ENCODE measurements around the gene TLE3.

The TLE3 gene
- total RNA-seq, result 12.9 to 169 (median 67.1) reads per million in 17 experiments

DNA sequence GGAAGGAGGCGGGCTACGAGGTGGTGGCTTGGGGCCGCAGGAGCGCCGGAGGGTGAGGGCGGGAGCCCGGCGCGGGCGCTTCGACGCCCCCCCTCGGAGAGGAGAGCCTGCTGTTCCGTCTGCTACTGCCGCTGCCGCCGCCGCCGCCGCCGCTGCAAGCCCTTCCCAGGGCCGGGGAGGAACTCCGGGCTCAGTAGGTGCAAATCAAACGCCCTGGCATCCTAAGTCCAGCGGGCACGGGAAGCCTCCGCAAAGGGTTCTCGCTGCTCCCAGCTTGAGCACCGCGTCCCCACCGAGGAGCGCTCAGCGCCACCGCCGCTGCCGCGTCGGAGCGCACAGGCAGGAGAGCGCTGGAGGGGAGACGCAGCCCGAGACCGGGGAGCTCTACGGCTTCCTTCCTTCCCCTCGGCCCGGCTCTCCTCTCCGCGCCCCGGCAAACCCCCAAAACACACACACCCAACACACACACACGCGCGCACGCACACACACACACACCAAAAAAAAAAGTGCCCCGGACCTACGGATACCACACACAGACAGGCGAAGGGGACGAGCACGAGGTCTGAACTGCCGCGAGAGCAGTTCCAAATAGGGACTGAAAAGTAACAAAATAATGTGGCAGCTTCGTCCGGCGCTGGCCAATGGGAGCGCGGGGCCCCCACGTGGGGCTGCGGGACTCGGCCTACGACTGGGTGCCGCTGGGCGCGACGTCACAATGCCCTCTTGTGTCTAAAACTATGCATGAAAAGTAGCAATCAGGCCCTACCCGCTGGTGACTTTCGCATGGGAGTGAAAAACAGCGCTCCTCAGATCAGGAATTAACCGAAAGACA lies at the start of gene TLE3:
Gene TLE3 (minus strand): TSS at position 597 of the 832 bp plus-strand sequence. CDS start 1,119 bp downstream, outside the sequence.
- peak; percentile 99 to 100 (median 100) for DNase-seq

- peak in 2 of 4 experiments; percentile 32 to 38 for DNase-seq
Measured at GRCh38 chr15:70147178-70147760, 49.6 kb upstream of the TLE3 start.

DNA sequence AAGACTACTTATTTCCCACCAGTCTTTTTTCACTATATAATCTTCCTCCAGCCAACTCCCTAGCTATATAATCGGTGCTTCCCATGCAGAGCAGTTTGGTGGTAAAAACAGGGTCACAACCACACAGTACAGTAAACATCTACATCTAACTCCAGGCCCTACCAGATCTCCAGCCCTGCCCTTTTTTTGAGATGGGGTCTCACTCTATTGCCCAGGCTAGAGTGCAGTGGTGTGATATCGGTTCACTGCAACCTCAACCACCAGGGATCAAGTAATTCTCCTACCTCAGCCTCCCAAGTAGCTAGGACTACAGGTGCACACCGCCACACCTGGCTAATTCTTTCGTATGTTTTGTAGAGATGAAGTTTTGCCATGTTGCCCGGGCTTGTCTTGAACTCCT lies 49.1 kb upstream of the TLE3 start:
- DNase-seq, result no peak

DNA sequence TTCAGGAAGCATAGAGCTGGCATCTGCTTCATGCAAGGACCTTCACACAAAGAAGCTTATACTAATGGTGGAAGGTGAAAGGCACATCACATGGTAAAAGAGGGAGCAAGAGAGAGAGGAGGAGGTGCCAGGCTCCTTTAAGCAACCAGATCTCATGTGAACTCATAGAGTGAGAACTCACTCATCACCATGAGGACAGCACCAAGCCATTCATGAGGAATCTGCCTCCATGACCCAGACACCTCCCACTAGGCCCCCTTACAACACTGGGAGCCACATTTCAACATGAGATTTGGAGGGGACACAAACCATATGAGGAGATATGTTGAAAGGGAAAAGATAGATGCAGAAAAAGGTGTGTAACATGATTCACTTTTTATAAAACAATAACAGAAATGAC lies 48.4 kb upstream of the TLE3 start:
- peak; percentile 35 to 64 (median 52) for DNase-seq

DNA sequence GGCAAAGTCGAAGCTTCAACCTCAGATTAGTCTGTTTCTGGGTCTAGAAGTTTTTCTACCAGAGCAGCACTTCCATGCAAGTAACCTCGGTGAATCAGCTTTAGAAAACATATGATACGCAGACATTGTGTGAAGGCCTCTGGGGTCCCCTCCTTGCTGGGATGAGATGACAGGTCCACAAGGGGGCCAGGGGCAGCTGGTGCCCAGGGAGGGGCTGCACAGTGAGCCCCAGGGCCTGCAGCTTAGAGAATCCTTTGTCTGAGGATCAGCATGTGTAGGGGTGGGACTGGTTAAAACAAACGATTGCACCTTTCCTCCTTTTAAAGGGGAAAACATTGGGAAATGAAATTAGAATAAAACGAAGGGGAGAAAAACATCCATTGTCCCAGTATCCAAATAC lies 47.5 kb upstream of the TLE3 start:
- no peak for DNase-seq

GRCh38 chr15:70142322-70143191 lies 44.8 kb upstream of the TLE3 start:
- peak; percentile 84 to 95 (median 89) for DNase-seq

DNA sequence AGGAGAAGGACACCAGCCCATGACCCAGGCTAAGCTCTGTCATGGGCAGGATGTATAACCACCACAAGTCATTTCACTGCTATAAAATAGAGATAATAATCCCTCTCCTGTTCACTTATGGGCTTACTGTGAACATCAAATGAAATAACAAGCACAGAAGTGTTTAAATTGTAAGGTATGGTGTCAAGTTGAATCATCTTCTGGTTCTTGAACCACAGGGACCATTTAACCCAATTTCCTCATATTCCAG lies 44.3 kb upstream of the TLE3 start:
- no peak for DNase-seq

DNA sequence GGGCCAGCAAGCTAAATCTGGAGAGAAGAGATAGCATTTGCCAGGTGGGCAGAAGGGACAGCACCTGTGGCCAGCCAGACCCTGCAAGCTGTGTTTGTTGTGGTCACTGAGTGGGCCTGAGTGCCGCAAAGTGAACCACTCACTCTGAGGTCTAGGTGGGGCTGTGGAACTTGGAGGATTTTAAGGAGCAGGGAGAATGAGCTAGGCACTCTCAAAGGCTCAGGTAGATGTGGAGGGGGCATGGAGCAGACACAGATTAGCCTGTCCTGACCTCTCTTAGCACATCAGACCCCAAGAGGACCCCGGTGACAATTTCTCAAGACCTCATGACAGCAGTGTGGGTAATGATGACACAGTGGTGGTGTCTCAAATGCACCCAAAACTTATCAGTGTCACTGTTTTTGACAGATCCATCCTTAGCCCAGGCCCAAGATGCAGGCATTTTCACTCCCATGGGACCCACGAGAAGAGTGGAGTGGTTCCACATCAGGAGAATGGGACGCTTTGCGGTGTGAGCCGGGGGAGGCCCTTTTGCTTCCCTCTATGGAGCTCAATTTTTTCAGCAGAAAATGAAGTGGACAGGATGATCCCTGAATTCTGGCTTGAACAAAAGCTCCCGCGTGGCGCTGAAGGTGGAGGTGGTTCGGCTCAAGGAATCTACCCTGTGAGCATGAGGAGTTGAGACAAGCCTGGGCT lies 43.8 kb upstream of the TLE3 start:
- DNase-seq, result peak; percentile 36 to 58 (median 51)

DNA sequence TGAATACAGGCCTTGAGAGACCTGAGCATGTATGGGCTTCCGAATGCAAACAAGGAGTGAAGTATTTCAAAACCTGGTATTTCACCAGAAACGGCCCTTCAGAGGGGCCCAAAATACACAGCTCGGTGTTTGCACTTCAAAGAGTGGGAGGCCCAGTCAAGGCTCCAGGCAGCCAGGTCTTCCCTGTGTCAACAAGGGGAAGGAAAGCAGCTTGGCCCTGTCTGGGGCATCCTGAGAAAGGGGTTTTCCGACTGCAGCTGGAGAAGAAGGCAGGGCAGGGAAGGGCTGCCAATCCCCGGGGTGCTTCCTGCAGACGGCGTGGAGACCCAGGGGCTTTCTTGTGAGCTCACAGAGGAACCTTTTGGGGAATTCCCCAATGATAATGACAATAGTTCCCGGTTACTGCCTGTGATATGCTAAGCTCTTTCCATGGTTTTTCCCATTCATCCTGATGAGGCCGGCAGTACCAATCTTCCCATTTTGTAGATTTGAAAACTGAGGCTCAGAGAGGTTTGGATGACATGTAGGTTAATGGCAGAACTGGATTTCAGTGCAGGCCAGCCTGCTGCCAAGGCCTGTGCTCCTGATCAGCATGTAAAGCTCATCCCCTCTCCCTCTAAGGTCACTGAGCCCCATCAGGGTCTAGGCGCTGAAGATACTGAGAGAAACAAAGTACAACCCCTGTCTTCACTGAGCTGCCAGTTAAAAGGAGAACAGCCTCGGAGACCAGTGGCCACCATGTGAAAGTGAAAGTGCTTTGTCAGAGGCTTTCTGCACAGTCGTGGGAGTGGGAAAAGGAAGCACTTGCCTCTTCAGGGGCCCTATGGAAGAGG lies 43.0 kb upstream of the TLE3 start:
- peak; percentile 70 to 88 (median 84) for DNase-seq

DNA sequence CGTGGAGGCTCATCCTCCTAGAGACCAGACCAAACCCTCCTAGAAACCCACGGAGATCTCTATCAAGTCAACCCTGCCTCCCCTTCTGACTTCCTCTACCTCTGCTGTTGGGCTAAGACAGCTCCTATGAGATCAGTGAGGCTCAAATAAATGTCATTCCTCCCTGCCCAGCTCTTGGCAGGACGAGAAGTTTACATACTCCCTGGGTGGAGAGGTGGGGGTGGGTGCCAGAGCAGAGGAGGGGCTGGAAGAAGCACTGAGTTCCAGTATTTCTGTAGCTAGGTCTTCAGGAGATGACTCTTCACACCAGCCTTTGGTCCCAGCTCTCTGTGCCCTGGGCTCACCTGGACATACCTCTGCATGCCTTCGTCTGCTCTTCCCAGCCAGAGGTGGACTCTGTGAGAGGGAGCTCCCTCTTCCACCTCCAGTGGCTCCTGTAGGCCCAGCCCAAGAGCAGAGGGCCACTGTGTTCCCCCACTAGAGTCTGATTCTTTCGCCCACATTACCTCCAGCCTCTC lies 42.4 kb upstream of the TLE3 start:
- DNase-seq, result no peak

GRCh38 chr15:70137967-70138366 lies 40.2 kb upstream of the TLE3 start:
- no peak for DNase-seq

DNA sequence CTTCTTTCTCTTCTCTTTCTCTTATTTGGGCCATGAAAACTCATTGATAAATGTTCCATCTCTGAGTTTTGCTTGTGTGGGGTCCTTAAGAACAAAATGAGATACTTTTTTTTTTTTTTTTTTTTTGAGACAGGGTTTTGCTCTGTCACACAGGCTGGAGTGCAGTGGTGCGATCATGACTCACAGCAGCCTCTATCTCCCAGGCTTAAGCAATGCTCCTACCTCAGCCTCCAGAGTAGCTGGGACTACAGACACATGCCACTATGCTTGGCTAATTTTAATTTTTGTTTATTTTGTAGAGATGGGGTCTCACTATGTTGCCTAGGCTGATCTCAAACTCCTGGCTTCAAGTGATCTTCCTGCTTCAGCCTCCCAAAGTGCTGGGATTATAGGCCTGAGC lies 39.3 kb upstream of the TLE3 start:
- peak in 2 of 4 experiments; percentile 38 to 42 for DNase-seq

DNA sequence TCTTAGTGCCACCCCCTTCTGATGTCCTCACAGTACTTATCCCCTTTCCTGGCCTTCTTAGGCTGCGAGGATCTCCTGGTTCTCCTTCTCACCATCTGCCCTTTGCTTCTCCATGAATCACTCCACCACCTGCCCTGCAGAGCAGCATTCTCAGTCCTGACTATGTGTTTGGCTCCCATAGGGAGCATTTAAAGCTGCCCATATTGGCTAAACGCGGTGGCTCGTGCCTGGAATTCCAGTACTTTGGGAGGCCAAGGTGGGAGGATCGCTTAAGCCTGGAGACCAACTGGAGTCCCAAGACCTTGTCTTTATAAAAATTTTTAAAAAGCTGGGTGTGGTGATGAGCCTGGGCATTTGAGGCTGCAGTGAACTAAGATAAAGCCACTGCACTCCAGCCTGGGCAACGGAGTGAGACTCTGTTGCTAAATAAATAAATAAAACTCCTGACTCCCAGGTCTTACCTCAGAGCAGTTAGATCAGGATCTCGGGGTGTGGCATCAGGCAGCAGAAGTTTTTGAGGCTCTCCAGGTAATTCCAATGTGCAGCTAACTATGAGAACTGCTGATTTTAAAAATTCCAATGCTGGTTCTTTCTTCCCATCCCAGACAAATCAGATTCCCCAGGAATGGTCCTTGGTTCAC lies 36.2 kb upstream of the TLE3 start:
- DNase-seq, result no peak

DNA sequence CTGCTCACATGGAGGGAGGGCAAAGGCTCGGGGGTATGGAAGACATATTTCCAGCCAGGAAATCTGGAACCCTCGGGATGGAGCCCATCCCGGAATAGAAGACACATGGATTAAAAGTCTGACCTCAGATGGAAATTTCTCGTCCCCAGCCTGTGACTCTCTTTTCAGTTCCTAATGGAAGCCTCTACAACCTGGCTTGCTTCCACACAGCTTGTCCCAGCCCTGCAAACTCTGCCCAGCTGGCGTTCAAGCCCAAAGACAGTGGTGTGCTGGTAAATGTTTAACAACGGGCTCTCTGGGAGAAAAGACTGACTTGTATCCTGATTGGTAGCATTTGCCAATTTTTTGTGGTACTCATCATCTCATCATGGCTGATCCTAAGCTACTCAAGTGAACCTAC lies 35.6 kb upstream of the TLE3 start:
- no peak for DNase-seq

DNA sequence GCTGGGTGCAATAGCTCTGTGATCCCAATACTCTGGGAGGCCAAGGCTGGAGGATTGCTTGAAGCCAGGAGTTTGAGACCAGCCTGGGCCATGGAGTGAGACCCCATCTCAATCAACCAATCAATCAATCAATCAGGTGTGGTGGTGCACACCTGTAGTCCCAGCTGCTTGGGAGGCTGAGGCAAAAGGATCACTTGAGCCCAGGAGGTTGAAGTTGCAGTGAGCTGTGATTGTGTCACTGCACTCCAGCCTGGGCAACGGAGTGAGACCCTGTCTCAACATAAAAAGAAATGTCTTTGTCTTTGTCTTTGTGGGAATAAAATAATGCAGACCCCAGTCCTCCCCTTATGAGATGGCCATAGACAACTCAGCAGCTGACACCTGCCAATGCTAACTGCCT lies 34.9 kb upstream of the TLE3 start:
- no peak for DNase-seq

DNA sequence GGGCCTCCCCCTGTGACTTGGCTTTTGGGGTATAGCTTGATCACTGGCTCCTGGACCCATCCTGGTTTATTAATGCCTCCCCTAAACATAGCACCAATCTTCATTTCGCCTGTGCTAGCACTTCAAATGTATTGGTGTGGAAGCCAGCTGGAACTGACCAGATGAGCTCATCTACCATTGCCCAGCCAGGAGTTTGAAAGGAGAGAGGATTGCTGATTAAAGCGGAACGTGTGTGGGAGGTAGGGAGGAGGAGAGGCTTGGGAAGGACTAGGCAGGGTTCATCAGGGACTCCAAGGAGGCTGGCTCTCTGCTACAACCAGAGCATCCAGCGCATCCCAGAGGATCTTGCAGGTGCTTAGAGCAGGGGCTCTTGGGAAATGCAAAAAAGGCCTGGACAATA lies 34.4 kb upstream of the TLE3 start:
- DNase-seq, result peak in 3 of 4 experiments; percentile 5 to 39 (median 31)

DNA sequence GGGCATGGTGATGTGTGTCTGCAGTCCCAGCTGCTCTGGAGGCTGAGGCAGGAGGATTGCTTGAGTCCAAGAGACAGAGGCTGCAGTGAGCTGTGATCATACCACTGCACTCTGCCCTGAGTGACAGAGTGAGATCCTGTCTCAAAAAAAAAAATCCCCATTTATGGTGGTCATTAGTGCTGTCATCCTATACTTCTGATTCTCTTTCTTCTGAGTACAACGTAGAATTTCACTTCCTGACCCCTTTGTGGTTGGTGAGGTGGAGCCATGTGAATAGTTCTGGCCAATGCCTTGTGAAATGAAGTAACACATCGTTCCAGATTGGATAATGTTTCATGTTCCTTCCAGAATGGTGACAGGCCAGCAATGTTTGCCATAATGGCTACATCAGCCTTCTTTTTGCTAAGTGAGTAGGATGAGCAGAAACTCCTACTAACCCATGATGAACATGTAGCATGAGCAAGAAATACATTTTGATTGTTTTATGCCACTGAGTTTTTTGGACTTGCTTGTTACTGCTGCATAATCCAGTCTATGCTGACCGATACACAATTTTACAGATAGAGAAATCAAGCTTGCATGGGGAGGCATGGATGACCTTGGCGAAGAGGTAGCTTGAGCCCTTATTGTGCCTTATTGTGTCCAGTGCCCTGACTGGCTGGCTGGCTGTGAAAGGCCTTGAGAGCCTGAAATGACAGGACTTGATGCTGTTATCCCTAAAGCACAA lies 30.9 kb upstream of the TLE3 start:
- DNase-seq, result peak in 1 of 4 experiments; percentile 28

GRCh38 chr15:70127770-70128413 lies 30.2 kb upstream of the TLE3 start:
- peak; percentile 44 to 62 (median 53) for DNase-seq

DNA sequence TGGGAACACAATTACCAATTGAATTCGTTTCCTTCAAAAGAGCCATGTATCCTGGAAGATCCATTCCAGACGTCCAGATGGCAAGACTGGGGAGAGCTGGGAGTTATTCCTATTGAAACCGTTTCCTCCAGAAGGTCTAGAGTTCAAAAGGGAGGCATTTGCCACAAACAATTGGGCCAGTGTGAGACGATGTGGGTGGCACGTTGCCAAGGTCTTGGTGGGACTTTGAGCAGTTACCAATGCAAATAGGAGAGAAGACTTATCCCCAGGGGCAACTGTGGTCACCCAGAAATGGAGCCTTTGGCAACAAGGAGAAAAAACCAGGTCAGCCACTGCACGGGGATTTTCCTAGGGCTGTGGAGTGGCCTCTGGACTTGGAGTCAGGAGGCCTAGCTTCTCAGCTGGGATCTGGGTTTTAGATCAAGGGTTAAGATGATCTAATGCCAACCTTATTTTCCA lies 29.6 kb upstream of the TLE3 start:
- DNase-seq, result no peak

DNA sequence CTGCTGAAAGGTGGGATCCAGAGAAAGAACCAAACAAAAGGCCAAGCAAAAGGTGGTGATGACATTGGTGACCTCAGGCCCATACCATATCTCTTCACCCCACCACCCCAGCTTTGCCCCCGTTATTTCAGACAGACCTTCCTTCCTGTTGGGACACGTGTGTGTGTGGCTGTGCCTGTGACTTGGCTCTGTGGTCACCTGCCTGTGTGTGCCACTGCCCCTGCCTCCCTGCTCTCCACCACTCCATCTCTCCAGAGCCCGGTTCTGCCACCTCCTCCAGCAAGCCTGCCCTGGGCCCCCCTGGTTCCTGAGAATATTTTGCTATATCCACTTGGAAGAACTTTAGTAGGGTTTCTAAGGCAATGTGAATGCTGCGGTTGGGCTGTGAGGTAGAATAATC lies 28.6 kb upstream of the TLE3 start:
- no peak for DNase-seq
